ENCODE results near the gene LRRC37B. TPM values are rescaled to one million over a fixed set of nuclear protein-coding genes. Genes with fewer than 3 reads are reported as not detected.
"Not testable (repeated sequence)": the region's sequence is repeated elsewhere in the genome, so short reads cannot be mapped to it uniquely, and the experiment has no call there.

The LRRC37B gene
- total RNA-seq, 6 experiments from 2014 or later: 5.3 to 8.7 (median 6.6) TPM

DNA sequence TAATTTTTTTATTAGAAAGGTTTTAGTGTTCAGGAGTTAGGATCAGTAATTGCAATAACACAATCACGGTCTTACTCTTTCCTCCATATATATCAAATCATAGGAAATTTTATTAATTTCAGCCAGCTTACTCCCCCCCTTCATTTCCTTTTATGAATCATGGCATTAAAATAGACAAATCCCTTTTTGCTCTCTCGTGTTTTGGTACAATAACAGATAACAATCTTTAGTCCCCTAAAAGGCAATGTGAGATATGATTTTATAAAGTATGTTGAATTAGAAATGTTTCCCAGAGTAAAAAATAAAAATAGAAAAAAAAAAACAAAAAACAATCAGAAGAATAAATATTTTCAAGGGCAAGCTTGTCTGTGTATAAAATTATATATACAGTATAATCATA lies 92.5 kb downstream of the LRRC37B start:
- no peak overlapping the region for H3K4me3 Mint-ChIP-seq
- no peaks in the 10 kb centered on the region for H3K36me3 Mint-ChIP-seq (ENCODE audit: low read depth)
- peaks cover 7% of the 10 kb centered on the region; the same call in 1 of the 2 replicates for H3K27me3 Mint-ChIP-seq (ENCODE audit: insufficient read depth)
- H3K27ac Mint-ChIP-seq: no peak overlapping the region
- no peaks in the 10 kb centered on the region for H3K9me3 Mint-ChIP-seq
- peaks cover 25% of the 10 kb centered on the region for H3K4me1 Mint-ChIP-seq (ENCODE audit: low read depth)
- TF ChIP-seq, protein P1, sequence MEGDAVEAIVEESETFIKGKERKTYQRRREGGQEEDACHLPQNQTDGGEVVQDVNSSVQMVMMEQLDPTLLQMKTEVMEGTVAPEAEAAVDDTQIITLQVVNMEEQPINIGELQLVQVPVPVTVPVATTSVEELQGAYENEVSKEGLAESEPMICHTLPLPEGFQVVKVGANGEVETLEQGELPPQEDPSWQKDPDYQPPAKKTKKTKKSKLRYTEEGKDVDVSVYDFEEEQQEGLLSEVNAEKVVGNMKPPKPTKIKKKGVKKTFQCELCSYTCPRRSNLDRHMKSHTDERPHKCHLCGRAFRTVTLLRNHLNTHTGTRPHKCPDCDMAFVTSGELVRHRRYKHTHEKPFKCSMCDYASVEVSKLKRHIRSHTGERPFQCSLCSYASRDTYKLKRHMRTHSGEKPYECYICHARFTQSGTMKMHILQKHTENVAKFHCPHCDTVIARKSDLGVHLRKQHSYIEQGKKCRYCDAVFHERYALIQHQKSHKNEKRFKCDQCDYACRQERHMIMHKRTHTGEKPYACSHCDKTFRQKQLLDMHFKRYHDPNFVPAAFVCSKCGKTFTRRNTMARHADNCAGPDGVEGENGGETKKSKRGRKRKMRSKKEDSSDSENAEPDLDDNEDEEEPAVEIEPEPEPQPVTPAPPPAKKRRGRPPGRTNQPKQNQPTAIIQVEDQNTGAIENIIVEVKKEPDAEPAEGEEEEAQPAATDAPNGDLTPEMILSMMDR (IDR thresholded peaks at IDR 0.05): no peak
- no peak for DNase-seq

DNA sequence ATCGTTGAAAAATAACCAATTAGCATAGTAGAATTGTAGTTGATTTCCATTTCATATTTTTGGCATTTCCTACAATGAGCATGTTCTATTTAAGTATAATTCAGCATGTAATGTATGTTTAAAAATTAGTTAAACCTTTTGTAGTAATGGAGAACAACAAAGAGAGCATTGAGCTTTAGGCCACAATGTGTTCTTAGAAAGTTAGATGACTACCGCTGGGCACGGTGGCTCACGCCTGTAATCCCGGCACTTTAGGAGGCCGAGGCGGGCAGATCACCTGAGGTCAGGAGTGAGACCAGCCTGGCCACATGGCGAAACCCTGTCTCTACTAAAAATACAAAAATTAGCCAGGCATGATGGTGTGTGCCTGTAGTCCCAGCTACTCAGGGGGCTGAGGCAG lies 93.1 kb downstream of the LRRC37B start:
- not testable (repeated sequence) for H3K4me3 Mint-ChIP-seq; H3K36me3 Mint-ChIP-seq (ENCODE audit: low read depth); H3K9me3 Mint-ChIP-seq; H3K27ac Mint-ChIP-seq; H3K27me3 Mint-ChIP-seq (ENCODE audit: insufficient read depth); DNase-seq
- peaks cover 25% of the 10 kb centered on the region for H3K4me1 Mint-ChIP-seq (ENCODE audit: low read depth)

- no peaks in the 10 kb centered on the region for H3K36me3 Mint-ChIP-seq (ENCODE audit: low read depth)
- H3K4me1 Mint-ChIP-seq (ENCODE audit: low read depth): peaks cover 25% of the 10 kb centered on the region
- H3K27me3 Mint-ChIP-seq (ENCODE audit: insufficient read depth): peaks cover 7% of the 10 kb centered on the region
- H3K27ac Mint-ChIP-seq: no peak overlapping the region
- no peaks in the 10 kb centered on the region for H3K9me3 Mint-ChIP-seq
- H3K4me3 Mint-ChIP-seq: no peak overlapping the region
- no peak for DNase-seq
- TF ChIP-seq, protein P1 (IDR thresholded peaks at IDR 0.05): no peak
These were observed 93.9 kb downstream of the LRRC37B start for GRCh38 chr17:32100971-32101631.

DNA sequence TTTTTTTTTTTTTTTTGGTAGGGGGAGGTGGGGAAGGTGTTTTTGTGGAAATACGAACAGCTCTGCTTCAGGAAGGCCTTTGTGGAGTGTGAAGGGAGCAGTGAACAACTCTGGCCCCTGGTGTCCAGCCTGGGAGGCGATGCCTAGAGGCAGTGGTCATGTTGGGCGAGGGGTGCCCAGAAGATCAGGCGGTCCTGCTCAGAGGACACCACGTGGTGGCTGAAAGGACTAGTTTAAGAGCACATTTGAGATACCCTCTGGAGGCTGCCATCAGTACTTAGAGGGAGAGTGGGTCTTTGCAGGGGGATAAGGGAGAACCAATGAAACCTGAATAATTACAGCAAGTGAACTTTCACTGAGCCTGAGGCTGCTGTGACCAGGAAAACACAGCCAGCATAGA lies 95.0 kb downstream of the LRRC37B start:
- H3K36me3 Mint-ChIP-seq (ENCODE audit: low read depth): no peaks in the 10 kb centered on the region
- peaks cover 7% of the 10 kb centered on the region for H3K27me3 Mint-ChIP-seq (ENCODE audit: insufficient read depth)
- H3K4me1 Mint-ChIP-seq (ENCODE audit: low read depth): peaks cover 32% of the 10 kb centered on the region
- H3K4me3 Mint-ChIP-seq: no peak overlapping the region
- peak overlapping the region; percentile 27; the same call in 1 of the 2 replicates for H3K27ac Mint-ChIP-seq
- TF ChIP-seq, protein P1 (IDR thresholded peaks at IDR 0.05): no peak
- DNase-seq: no peak
- no peaks in the 10 kb centered on the region for H3K9me3 Mint-ChIP-seq

- peaks cover 7% of the 10 kb centered on the region for H3K27me3 Mint-ChIP-seq (ENCODE audit: insufficient read depth)
- no peak overlapping the region for H3K4me3 Mint-ChIP-seq
- H3K36me3 Mint-ChIP-seq (ENCODE audit: low read depth): no peaks in the 10 kb centered on the region
- TF ChIP-seq, protein P1 (IDR thresholded peaks at IDR 0.05): no peak
- H3K4me1 Mint-ChIP-seq (ENCODE audit: low read depth): peaks cover 32% of the 10 kb centered on the region
- peak; percentile 38 for DNase-seq
- H3K9me3 Mint-ChIP-seq: no peaks in the 10 kb centered on the region
- peak overlapping the region; percentile 27; the same call in 1 of the 2 replicates for H3K27ac Mint-ChIP-seq
These were observed 95.5 kb downstream of the LRRC37B start for GRCh38 chr17:32102646-32103186.

Other genes starting within 250 kb of the LRRC37B start
- gene COPRS, start 148.1 kb upstream of the LRRC37B start, total RNA-seq (2021; fragmentation: NEBNext Ultra II Directional; extraction: Animal tissue kit (Norgen Biotek cat#: 25700)): 100 to 1,000 TPM; 109 to 125 (median 117) TPM
- 10 to 100 TPM; 65.4 to 77.4 (median 71.3) TPM for gene UTP6, start 105.7 kb upstream of the LRRC37B start, total RNA-seq (2021; fragmentation: NEBNext Ultra II Directional; extraction: Animal tissue kit (Norgen Biotek cat#: 25700))
- gene SUZ12, start 70.4 kb upstream of the LRRC37B start, total RNA-seq (2021; fragmentation: NEBNext Ultra II Directional; extraction: Animal tissue kit (Norgen Biotek cat#: 25700)): 10 to 100 TPM; 22.7 to 30.6 (median 26.4) TPM
- 10 to 100 TPM; 20.8 to 26.8 (median 23.6) TPM for gene RHOT1, start 135.1 kb downstream of the LRRC37B start, total RNA-seq (2021; fragmentation: NEBNext Ultra II Directional; extraction: Animal tissue kit (Norgen Biotek cat#: 25700))

All from HFFc6 (cell line).